ENCODE data around the gene TMEM25.
A peak's percentile ranks its signal among the peaks of the same experiment; 100 is the strongest.

The TMEM25 gene

DNA sequence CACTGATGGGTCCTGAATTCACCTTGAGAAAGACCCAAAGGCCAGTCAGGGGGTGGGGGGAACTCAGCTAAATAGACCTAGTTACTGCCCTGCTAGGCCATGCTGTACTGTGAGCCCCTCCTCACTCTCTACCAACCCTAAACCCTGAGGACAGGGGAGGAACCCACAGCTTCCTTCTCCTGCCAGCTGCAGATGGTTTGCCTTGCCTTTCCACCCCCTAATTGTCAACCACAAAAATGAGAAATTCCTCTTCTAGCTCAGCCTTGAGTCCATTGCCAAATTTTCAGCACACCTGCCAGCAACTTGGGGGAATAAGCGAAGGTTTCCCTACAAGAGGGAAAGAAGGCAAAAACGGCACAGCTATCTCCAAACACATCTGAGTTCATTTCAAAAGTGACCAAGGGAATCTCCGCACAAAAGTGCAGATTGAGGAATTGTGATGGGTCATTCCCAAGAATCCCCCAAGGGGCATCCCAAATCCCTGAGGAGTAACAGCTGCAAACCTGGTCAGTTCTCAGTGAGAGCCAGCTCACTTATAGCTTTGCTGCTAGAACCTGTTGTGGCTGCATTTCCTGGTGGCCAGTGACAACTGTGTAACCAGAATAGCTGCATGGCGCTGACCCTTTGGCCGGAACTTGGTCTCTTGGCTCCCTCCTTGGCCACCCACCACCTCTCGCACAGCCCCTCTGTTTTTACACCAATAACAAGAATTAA is 6.1 kb upstream of the TMEM25 start:
- no peak overlapping the region for H3K4me3 ChIP-seq (ENCODE audit: low read depth, low read length)
- TF ChIP-seq, protein P1, sequence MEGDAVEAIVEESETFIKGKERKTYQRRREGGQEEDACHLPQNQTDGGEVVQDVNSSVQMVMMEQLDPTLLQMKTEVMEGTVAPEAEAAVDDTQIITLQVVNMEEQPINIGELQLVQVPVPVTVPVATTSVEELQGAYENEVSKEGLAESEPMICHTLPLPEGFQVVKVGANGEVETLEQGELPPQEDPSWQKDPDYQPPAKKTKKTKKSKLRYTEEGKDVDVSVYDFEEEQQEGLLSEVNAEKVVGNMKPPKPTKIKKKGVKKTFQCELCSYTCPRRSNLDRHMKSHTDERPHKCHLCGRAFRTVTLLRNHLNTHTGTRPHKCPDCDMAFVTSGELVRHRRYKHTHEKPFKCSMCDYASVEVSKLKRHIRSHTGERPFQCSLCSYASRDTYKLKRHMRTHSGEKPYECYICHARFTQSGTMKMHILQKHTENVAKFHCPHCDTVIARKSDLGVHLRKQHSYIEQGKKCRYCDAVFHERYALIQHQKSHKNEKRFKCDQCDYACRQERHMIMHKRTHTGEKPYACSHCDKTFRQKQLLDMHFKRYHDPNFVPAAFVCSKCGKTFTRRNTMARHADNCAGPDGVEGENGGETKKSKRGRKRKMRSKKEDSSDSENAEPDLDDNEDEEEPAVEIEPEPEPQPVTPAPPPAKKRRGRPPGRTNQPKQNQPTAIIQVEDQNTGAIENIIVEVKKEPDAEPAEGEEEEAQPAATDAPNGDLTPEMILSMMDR (conservative IDR thresholded peaks at IDR 0.05; ENCODE audit: low read depth, low read length), result no peak
- DNase-seq (ENCODE audit: low read depth), result no peak

GRCh38 chr11:118526688-118527087 is 4.3 kb upstream of the TMEM25 start:
- H3K4me3 ChIP-seq (ENCODE audit: low read depth, low read length), result no peak overlapping the region
- TF ChIP-seq, protein P1 (conservative IDR thresholded peaks at IDR 0.05; ENCODE audit: low read depth, low read length), result no peak
- DNase-seq (ENCODE audit: low read depth), result no peak

GRCh38 chr11:118527109-118527508 is 3.9 kb upstream of the TMEM25 start, which contains the start of gene TTC36:
Gene TTC36 (plus strand): TSS chr11:118527474. CDS start chr11:118527495, 21 bp downstream.
- peak; percentile 30 for DNase-seq (ENCODE audit: low read depth)
- TF ChIP-seq, protein P1 (conservative IDR thresholded peaks at IDR 0.05; ENCODE audit: low read depth, low read length), result no peak
- H3K4me3 ChIP-seq (ENCODE audit: low read depth, low read length), result no peak within 1 kb of the TSS

DNA sequence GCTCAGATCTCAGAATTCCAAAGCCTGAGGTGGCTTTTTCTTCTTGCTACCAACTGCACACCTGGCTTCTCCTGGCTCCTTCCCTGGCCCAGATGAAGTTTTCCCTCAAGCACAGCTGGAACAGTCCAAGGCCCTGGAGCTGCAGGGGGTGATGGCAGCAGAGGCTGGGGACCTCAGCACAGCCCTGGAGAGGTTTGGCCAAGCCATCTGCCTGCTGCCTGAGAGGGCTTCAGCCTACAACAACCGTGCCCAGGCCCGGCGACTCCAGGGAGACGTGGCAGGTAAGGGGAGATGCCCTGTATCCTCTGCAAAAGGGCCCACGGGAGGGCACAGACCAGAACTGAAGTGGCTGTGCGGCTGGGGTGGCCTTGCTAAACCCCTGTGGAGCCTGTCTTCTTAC is 2.5 kb upstream of the TMEM25 start:
- TF ChIP-seq, protein P1 (conservative IDR thresholded peaks at IDR 0.05; ENCODE audit: low read depth, low read length), result no peak

DNA sequence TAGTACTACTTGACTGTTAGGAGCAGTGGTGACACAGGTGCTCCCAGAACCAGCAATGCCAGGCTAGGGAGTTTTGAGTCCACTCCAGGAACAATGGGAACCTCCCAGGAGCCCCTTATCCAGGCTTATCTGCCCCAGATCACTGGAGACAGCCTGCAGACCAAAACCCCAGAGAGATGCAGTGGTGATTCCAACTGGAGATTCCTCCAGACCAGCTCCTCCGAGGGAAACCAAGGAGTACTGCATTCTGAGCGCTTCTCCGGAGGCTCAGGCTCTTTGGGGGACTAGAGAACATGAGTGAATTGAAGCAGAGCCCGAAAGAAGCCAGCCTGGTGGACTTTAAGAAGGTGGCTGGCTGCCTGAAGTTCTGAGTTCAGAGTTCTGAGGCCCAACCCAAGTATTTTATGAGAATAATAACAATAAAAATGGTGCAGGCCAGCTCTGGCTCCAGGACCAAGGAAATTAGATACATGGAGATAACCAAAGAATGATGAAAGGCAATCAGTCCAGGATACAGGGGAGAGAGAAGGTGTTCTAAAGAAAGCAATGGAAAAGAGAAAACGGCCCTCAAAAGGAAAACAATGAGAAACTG is 1.3 kb upstream of the TMEM25 start:
- TF ChIP-seq, protein P1 (conservative IDR thresholded peaks at IDR 0.05; ENCODE audit: low read depth, low read length), result no peak
- H3K4me3 ChIP-seq (ENCODE audit: low read depth, low read length), result peak overlapping the region; percentile 79
- no peak for DNase-seq (ENCODE audit: low read depth)

More for the DNA sequence above, 2.5 kb upstream of the TMEM25 start:
- DNase-seq (ENCODE audit: low read depth), result no peak
- H3K4me3 ChIP-seq (ENCODE audit: low read depth, low read length), result no peak overlapping the region

- peak; percentile 21 for DNase-seq (ENCODE audit: low read depth)
- TF ChIP-seq, protein P1 (conservative IDR thresholded peaks at IDR 0.05; ENCODE audit: low read depth, low read length), result no peak
- H3K4me3 ChIP-seq (ENCODE audit: low read depth, low read length), result peak overlapping the region; percentile 79
Measured at GRCh38 chr11:118530180-118530682, 761 bp upstream of the TMEM25 start.
